ENCODE data around the gene FILIP1L.

FILIP1L gene

GRCh38 chr3:99965077-99965476 lies 149.2 kb downstream of the FILIP1L start:
- Histone ChIP-seq H3K4me1 (peaks cover 0 to 77% (median 28%) of the 10 kb centered on the region in 4 donors), H3K9me3 (no peaks in the 10 kb centered on the region), H3K4me3 (no peak overlapping the region), H3K27me3 (no peaks in the 10 kb centered on the region), H3K36me3 (no peaks in the 10 kb centered on the region), H3K27ac (peak overlapping the region; percentile 81 to 83)
- intact Hi-C loops (cut with DNase I; ENCODE audit: low total_unique reads): no loop called here
- no peak for TF ChIP-seq CTCF (IDR thresholded peaks at IDR 0.05)
- no peak for DNase-seq

- no peaks in the 10 kb centered on the region for H3K36me3 ChIP-seq
- intact Hi-C loops (cut with DNase I; ENCODE audit: low total_unique reads): no loop called here
- TF ChIP-seq CTCF (IDR thresholded peaks at IDR 0.05): no peak
- DNase-seq: no peak
- no peaks in the 10 kb centered on the region for H3K27me3 ChIP-seq
- H3K4me1 ChIP-seq: peaks cover 0 to 94% (median 27%) of the 10 kb centered on the region in 4 donors
- peak overlapping the region; percentile 82 to 87 for H3K27ac ChIP-seq
- H3K9me3 ChIP-seq: no peaks in the 10 kb centered on the region
- no peak overlapping the region for H3K4me3 ChIP-seq
These were observed 151.6 kb downstream of the FILIP1L start for GRCh38 chr3:99962703-99963102.

- Histone ChIP-seq H3K27me3 (no peaks in the 10 kb centered on the region), H3K27ac (peak overlapping the region; percentile 82 to 87), H3K9me3 (no peaks in the 10 kb centered on the region), H3K4me3 (no peak overlapping the region), H3K36me3 (no peaks in the 10 kb centered on the region), H3K4me1 (peaks cover 0 to 93% (median 21%) of the 10 kb centered on the region in 4 donors)
- DNase-seq: no peak
- no peak for TF ChIP-seq CTCF (IDR thresholded peaks at IDR 0.05)
- intact Hi-C loops (cut with DNase I; ENCODE audit: low total_unique reads): no loop called here
These were observed 152.4 kb downstream of the FILIP1L start for GRCh38 chr3:99961756-99962515.

- peak overlapping the region; percentile 0 to 2 for H3K4me3 ChIP-seq
- intact Hi-C loops (cut with DNase I; ENCODE audit: low total_unique reads): no loop called here
- no peak for DNase-seq
These were observed 153.4 kb downstream of the FILIP1L start for GRCh38 chr3:99960941-99961340.

GRCh38 chr3:99960123-99960878 lies 154.0 kb downstream of the FILIP1L start:
- peak overlapping the region; percentile 0 to 2 for H3K4me3 ChIP-seq
- intact Hi-C loops (cut with DNase I; ENCODE audit: low total_unique reads): no loop called here
- H3K4me1 ChIP-seq: peaks cover 0 to 80% (median 12%) of the 10 kb centered on the region in 4 donors
- no peaks in the 10 kb centered on the region for H3K27me3 ChIP-seq
- no peaks in the 10 kb centered on the region for H3K9me3 ChIP-seq
- H3K27ac ChIP-seq: peak overlapping the region; percentile 82 to 87
- DNase-seq: no peak
- no peaks in the 10 kb centered on the region for H3K36me3 ChIP-seq
- TF ChIP-seq CTCF (IDR thresholded peaks at IDR 0.05): no peak

More at GRCh38 chr3:99960941-99961340, 153.4 kb downstream of the FILIP1L start:
- Histone ChIP-seq H3K4me1 (peaks cover 0 to 86% (median 15%) of the 10 kb centered on the region in 4 donors), H3K9me3 (no peaks in the 10 kb centered on the region), H3K27ac (peak overlapping the region; percentile 82 to 87), H3K36me3 (no peaks in the 10 kb centered on the region), H3K27me3 (no peaks in the 10 kb centered on the region)
- no peak for TF ChIP-seq CTCF (IDR thresholded peaks at IDR 0.05)
